ENCODE data around the gene NKX2-8.
"Not testable (repeated sequence)": the region's sequence is repeated elsewhere in the genome, so short reads cannot be mapped to it uniquely, and the experiment has no call there.

Gene NKX2-8

GRCh38 chr14:36579573-36580140, 2.8 kb downstream of the NKX2-8 start:
- FAIRE-seq: no peak

- FAIRE-seq: no peak
Observed at GRCh38 chr14:36579001-36579555, 3.3 kb downstream of the NKX2-8 start.

GRCh38 chr14:36570065-36570464, 12.3 kb downstream of the NKX2-8 start:
- FAIRE-seq: no peak

GRCh38 chr14:36556811-36557433, 25.5 kb downstream of the NKX2-8 start:
- FAIRE-seq: peak; percentile 53

GRCh38 chr14:36555998-36556743, 26.2 kb downstream of the NKX2-8 start:
- FAIRE-seq: no peak

GRCh38 chr14:36553656-36554260, 28.7 kb downstream of the NKX2-8 start:
- FAIRE-seq: peak; percentile 85

- FAIRE-seq: no peak
Observed at GRCh38 chr14:36550899-36551298, 31.5 kb downstream of the NKX2-8 start.

- FAIRE-seq: not testable (repeated sequence)
Observed at GRCh38 chr14:36544280-36544679, 38.1 kb downstream of the NKX2-8 start.

- no peak for FAIRE-seq
Observed at GRCh38 chr14:36538051-36538450, 44.4 kb downstream of the NKX2-8 start.
